Subcutaneous abdominal adipose tissue (tissue), 5 donors: ENCODE data around the gene CLDN16.

Source experiments
- H3K27ac ChIP-seq: one replicate; pipeline ENCODE4 v1.7.0; 2013; ENCODE audit warnings: low read depth, mild to moderate bottlenecking, inconsistent platforms, low read length, moderate library complexity
- H3K27me3 ChIP-seq, 5 donors: one replicate each; pipeline ENCODE4 v1.7.0; 2013; ENCODE audit warnings: low read length in 5 of 5, inconsistent platforms in 1 of 5; ENCODE audit not compliant: control insufficient read depth in 5 of 5, insufficient read depth in 4 of 5
- H3K36me3 ChIP-seq, 5 donors: one replicate each; pipeline ENCODE4 v1.7.0; 2013; ENCODE audit warnings: low read length in 5 of 5; ENCODE audit not compliant: control insufficient read depth in 5 of 5, insufficient read depth in 5 of 5
- H3K4me1 ChIP-seq, 5 donors: one replicate each; pipeline ENCODE4 v1.7.0; 2013; ENCODE audit warnings: low read length in 5 of 5, mild to moderate bottlenecking in 3 of 5, moderate library complexity in 1 of 5; ENCODE audit not compliant: control insufficient read depth in 5 of 5, insufficient read depth in 5 of 5
- H3K4me3 ChIP-seq, 5 donors: one replicate each; pipeline ENCODE4 v1.7.0; 2013; ENCODE audit warnings: low read length in 5 of 5, low read depth in 1 of 5
- H3K9ac ChIP-seq, 5 donors: one replicate each; pipeline ENCODE4 v1.7.0; 2013; ENCODE audit warnings: low read length in 5 of 5, mild to moderate bottlenecking in 4 of 5, moderate library complexity in 3 of 5
- H3K9me3 ChIP-seq, 5 donors: one replicate each; pipeline ENCODE4 v1.7.0; 2013; ENCODE audit warnings: low read length in 5 of 5; ENCODE audit not compliant: control insufficient read depth in 5 of 5
- donor health status: healthy.
- donor health status: healthy.
- donor health status: healthy.
- donor health status: healthy.
- donor health status: healthy.

Gene CLDN16

DNA sequence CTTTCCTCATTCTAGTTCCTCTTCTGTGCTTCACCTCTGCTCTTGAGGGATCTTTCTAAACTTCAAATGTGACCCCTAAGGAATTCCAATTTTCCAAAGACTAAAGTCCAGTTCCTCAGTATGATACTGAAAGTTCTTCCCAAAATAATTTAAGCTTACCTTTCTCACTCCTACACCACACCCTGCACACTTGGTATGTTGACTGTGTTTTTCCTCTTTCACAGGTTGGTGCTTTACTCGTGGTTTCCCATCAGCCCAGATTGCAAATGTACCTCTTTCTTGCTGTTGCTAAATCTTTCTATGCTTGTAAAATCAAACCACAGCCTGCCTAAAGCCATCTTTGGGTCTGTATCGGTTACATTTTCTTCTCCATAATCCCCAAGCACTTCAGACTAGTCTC is 30.5 kb upstream of the CLDN16 start:
- Histone ChIP-seq H3K36me3 (no peaks in the 10 kb centered on the region), H3K27ac (no peak overlapping the region), H3K27me3 (no peaks in the 10 kb centered on the region), H3K4me1 (no peaks in the 10 kb centered on the region), H3K9me3 (peaks cover 0 to 6% (median 0%) of the 10 kb centered on the region in 5 donors), H3K9ac (no peak overlapping the region), H3K4me3 (no peak overlapping the region)

DNA sequence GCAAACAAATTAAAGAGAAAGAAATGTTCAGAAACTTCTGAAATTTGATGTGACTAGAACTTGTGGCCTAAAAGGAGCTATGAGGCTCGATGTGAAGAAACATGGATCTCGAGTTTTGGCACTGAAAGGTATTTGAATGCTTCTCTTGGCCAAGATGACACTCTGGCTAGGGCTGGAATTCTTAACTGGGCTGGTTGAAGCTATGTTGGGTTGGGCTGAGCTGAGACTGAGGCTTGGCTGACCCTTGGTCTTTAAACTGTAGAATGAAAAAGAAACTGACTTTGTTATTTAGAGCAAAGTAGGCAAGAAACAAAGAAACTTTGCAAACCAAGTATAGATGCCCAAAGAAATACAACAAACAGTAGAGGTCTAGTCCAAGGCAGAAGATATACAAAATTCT is 28.1 kb upstream of the CLDN16 start:
- H3K9ac ChIP-seq: no peak overlapping the region
- H3K4me3 ChIP-seq: no peak overlapping the region
- no peaks in the 10 kb centered on the region for H3K27me3 ChIP-seq
- H3K27ac ChIP-seq: no peak overlapping the region
- H3K36me3 ChIP-seq: no peaks in the 10 kb centered on the region
- no peaks in the 10 kb centered on the region for H3K9me3 ChIP-seq
- H3K4me1 ChIP-seq: no peaks in the 10 kb centered on the region

DNA sequence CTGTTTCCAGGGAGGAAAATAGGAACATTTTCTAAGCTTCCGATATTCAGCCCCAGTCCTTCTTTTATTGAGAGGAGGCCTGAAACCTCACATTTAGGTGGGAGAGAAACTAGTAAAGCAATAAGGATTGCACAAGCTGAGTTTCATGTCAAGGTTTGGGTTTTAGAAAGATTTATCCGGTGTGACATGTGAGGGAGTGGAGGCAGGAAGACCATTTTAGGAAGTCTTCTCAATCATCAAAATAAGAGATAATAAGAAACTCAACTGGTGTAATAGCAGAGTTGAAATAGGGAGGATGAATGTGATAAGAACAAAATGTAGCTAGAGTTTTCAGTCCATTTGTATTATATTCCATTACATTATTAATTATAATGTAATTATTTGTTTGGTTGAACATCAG is 27.7 kb upstream of the CLDN16 start:
- Histone ChIP-seq H3K9me3 (no peaks in the 10 kb centered on the region), H3K27ac (no peak overlapping the region)

DNA sequence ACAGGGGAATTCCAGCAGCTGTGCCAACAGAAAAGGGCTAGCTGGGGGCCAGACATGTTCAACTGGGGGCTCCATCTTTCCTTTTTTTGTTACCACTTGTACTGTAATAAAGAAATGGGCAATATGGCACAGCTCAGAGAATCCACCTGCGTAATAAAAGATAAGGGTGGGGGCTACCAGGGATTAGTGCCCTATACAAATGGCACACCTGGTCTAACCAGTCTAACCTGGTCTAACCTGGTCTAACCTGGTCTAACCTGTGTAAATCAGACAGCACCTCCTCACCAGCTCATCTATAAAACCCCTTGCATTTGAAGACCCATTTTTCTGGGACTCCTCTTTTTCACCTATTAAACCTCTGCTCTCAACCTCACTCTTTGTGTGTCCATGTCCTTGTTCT is 26.2 kb upstream of the CLDN16 start:
- no peaks in the 10 kb centered on the region for H3K36me3 ChIP-seq
- no peaks in the 10 kb centered on the region for H3K4me1 ChIP-seq
- no peaks in the 10 kb centered on the region for H3K27me3 ChIP-seq
- H3K27ac ChIP-seq: no peak overlapping the region
- H3K9ac ChIP-seq: no peak overlapping the region
- H3K9me3 ChIP-seq: no peaks in the 10 kb centered on the region
- no peak overlapping the region for H3K4me3 ChIP-seq

More for the DNA sequence above, 27.7 kb upstream of the CLDN16 start:
- H3K27me3 ChIP-seq: no peaks in the 10 kb centered on the region
- no peak overlapping the region for H3K4me3 ChIP-seq
- no peaks in the 10 kb centered on the region for H3K36me3 ChIP-seq
- no peak overlapping the region for H3K9ac ChIP-seq
- H3K4me1 ChIP-seq: no peaks in the 10 kb centered on the region

DNA sequence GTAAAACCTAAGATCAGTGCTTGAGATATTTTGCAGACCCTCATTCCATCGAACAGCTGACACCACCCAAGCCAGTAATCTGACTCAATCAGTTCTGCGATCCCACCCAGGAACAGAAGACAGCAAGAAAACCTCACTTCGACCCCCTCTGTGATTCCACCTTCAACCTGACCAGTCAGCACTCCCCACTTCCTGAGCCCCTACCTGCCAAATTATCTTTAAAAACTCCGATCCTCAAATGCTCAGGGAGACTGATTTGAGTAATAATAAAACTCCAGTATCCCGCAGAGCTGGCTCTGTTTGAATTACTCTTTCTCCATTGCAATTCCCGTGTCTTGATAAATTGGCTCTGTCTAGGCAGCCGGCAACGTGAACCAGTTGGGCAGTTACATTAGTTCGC is 25.7 kb upstream of the CLDN16 start:
- Histone ChIP-seq H3K9ac (no peak overlapping the region), H3K36me3 (no peaks in the 10 kb centered on the region), H3K27me3 (no peaks in the 10 kb centered on the region), H3K4me3 (no peak overlapping the region), H3K9me3 (no peaks in the 10 kb centered on the region), H3K27ac (no peak overlapping the region), H3K4me1 (no peaks in the 10 kb centered on the region)

DNA sequence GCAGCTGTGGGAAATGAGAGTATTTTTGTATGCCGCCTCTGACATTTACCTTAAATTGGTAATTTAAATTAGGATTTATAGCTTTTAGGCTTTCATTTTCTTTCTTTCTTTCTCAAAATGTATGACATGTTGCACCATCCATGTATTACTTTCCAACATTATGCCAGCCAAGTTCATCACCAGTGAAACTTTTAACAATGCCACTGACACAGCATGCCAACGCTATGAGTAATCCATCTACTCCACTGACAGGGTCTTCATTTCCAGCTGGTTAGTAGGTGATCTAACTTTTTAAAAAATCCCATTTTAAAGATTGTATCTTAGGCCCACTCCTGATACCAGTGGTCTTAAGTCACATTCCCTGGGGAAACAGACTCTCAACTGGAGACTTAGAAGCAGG is 21.8 kb upstream of the CLDN16 start:
- no peak overlapping the region for H3K27ac ChIP-seq
- H3K4me1 ChIP-seq: no peaks in the 10 kb centered on the region
- no peak overlapping the region for H3K4me3 ChIP-seq
- no peak overlapping the region for H3K9ac ChIP-seq
- H3K9me3 ChIP-seq: no peaks in the 10 kb centered on the region
- H3K36me3 ChIP-seq: no peaks in the 10 kb centered on the region
- H3K27me3 ChIP-seq: no peaks in the 10 kb centered on the region

DNA sequence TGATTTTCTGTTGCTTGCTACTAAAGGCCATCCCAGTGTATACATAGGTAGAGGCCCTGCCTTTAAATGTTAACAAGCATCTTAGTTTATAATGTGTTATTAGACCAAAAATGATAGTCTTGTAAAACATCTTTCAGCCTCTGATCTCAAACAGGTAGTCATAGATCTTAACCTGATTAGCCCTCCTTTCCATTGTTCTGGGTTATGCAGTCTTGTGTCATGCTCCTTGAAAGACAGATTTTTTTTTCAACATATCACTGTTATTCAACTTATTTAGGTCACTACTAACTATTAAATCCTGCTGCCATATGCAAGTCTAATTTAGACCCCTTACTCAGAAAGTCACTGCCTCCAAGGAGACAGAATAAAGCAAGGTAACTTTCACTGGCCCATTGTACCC is 19.1 kb upstream of the CLDN16 start:
- Histone ChIP-seq H3K27ac (no peak overlapping the region), H3K27me3 (no peaks in the 10 kb centered on the region), H3K9me3 (no peaks in the 10 kb centered on the region), H3K9ac (no peak overlapping the region), H3K36me3 (no peaks in the 10 kb centered on the region), H3K4me1 (no peaks in the 10 kb centered on the region), H3K4me3 (no peak overlapping the region)

DNA sequence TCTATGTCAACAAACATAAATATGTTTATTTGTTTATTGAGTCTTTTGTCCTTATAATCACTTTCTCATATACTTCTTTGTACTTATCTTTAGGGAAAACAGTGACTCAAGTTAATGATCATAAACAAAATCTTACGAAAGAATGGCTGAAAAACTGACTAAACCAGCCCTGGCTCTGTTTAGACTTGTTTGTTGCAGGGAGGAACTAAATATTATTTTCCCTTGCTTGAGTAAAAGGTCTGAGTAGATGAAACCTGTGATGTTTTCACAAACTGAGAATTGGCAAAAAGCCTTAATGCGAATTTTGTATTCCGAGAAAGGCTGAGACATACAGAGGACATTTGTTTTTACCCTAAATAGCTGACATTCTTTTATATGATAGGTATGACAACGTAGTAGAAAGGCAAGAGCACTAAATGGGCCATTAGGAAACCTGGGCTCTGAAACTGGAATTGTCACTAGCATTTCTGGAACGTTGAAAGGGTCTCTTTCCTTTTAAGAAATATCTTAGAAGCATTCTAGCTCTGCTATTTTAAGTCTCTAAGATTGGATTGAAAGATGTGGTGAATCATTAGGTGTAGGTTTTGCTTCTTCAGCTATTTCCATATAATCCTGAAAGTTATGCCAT is 18.2 kb upstream of the CLDN16 start:
- no peaks in the 10 kb centered on the region for H3K27me3 ChIP-seq
- no peak overlapping the region for H3K4me3 ChIP-seq
- no peak overlapping the region for H3K9ac ChIP-seq
- no peaks in the 10 kb centered on the region for H3K36me3 ChIP-seq
- H3K9me3 ChIP-seq: no peaks in the 10 kb centered on the region
- no peaks in the 10 kb centered on the region for H3K4me1 ChIP-seq
- no peak overlapping the region for H3K27ac ChIP-seq

DNA sequence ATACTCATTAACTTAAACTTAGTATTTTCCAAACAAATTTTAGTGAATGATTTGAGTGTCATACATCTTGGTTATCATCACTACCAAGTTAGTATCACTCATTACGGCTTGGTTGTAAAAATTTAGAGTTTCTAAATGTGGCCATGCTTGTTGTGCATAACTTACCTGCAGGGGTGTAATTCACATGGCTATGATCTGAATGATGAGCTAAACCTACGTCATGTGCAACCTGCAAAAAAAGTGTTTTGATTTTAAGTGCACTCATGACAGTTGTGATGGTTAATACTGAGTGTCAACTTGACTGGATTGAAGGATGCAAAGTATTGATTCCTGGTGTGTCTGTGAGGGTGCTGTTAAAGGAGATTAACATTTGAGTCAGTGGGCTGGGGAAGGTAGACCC is 17.6 kb upstream of the CLDN16 start:
- H3K4me3 ChIP-seq: no peak overlapping the region

DNA sequence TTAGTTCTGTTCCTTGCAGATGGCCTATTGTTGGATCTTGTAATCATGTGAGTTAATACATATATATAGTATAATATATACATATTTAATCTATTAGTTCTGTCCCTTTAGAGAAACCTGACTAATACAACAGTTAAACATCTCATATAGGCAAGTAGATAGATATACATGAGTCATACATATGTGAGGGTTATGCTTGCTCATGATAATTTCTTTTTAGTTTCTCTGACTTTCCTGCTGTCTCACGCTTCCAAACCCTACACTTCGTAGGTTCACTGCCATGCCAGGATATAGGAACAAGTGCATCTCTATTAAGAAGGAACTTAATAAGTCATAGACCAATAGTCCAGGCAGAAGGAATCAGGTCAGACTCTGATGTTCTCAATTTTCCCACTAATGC is 16.8 kb upstream of the CLDN16 start:
- Histone ChIP-seq H3K27ac (no peak overlapping the region), H3K9me3 (no peaks in the 10 kb centered on the region), H3K4me3 (no peak overlapping the region), H3K4me1 (no peaks in the 10 kb centered on the region), H3K9ac (no peak overlapping the region), H3K27me3 (no peaks in the 10 kb centered on the region), H3K36me3 (no peaks in the 10 kb centered on the region)

More for the DNA sequence above, 17.6 kb upstream of the CLDN16 start:
- H3K4me1 ChIP-seq: no peaks in the 10 kb centered on the region
- H3K36me3 ChIP-seq: no peaks in the 10 kb centered on the region
- no peaks in the 10 kb centered on the region for H3K27me3 ChIP-seq
- H3K9me3 ChIP-seq: no peaks in the 10 kb centered on the region
- H3K9ac ChIP-seq: no peak overlapping the region
- H3K27ac ChIP-seq: no peak overlapping the region

DNA sequence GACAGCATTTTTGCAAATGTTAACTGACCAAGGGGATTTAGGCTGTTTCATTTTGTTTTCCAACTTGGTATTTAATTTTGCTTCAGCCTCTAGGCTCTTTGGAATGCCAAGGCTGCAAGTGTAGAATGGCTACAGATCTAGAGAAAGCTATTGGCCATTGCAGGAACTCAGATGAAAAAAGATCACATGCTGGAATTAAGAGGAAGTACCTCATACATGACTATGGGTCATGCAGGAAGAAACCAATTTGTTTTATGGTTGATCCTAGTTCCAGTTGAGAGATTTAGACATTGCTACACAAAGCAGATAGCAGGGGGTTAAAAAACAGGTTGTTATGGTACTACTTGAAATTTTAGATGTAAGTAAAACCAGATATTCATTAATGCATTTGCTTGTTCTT is 12.7 kb upstream of the CLDN16 start:
- no peaks in the 10 kb centered on the region for H3K9me3 ChIP-seq
- H3K27ac ChIP-seq: no peak overlapping the region
- no peak overlapping the region for H3K4me3 ChIP-seq
- H3K36me3 ChIP-seq: no peaks in the 10 kb centered on the region
- H3K9ac ChIP-seq: no peak overlapping the region
- no peaks in the 10 kb centered on the region for H3K4me1 ChIP-seq
- H3K27me3 ChIP-seq: peaks cover 0 to 4% (median 0%) of the 10 kb centered on the region in 5 donors
